KOPT-K1 (cell line): ENCODE results near the gene MPRIP.

Experiments
- H3K27ac ChIP-seq: fragments of 200-600 bp; sonication (generic); 2 replicates; pipeline ENCODE4 v1.5.1; 2016; ENCODE audit warnings: antibody characterized with exemption, mild to moderate bottlenecking, low read depth, low read length; ENCODE audit not compliant: poor library complexity, severe bottlenecking
- H3K36me3 ChIP-seq: fragments of 200-600 bp; sonication (generic); 2 replicates; pipeline ENCODE4 v1.5.1; 2017; ENCODE audit warnings: antibody characterized with exemption, mild to moderate bottlenecking, low read length, moderate library complexity; ENCODE audit not compliant: insufficient read depth
- H3K9me3 ChIP-seq: fragments of 200-600 bp; sonication (generic); 2 replicates; pipeline ENCODE4 v1.5.1; 2017; ENCODE audit warnings: antibody characterized with exemption, low read length, mild to moderate bottlenecking; ENCODE audit not compliant: insufficient read depth, poor library complexity, severe bottlenecking

The MPRIP gene

GRCh38 chr17:17118399-17118798 lies 76.1 kb downstream of the MPRIP start:
- H3K9me3 ChIP-seq, result no peaks in the 10 kb centered on the region
- peak overlapping the region; percentile 33 for H3K27ac ChIP-seq
- H3K36me3 ChIP-seq, result no peaks in the 10 kb centered on the region; the same call in 1 of the 2 replicates

DNA sequence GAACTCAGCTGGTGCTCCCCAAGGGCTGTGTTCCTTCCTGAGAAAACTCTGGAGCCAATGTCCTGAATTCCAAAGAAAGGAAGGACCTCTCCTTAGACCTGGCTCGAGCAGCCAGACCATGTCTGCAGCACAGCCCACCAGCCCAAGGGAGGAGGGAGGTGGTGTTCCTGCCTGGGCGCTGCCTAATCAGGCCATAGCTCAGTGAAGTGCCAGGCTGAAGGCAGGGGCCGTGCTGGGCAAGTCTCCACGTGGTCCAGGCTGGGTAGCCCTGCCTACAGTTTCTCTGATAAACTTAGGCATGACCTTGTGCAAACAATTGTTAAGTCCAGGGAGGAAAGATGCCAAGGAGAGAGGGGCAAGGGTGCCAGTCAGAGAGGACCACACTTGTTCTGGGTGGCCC lies 76.8 kb downstream of the MPRIP start:
- H3K27ac ChIP-seq, result peak overlapping the region; percentile 33
- H3K9me3 ChIP-seq, result no peaks in the 10 kb centered on the region
- H3K36me3 ChIP-seq, result no peaks in the 10 kb centered on the region; the same call in 1 of the 2 replicates

- Histone ChIP-seq H3K36me3 (no peaks in the 10 kb centered on the region; the same call in 1 of the 2 replicates), H3K27ac (peak overlapping the region; percentile 33), H3K9me3 (no peaks in the 10 kb centered on the region)
Observed at GRCh38 chr17:17119533-17119932, 77.3 kb downstream of the MPRIP start.

DNA sequence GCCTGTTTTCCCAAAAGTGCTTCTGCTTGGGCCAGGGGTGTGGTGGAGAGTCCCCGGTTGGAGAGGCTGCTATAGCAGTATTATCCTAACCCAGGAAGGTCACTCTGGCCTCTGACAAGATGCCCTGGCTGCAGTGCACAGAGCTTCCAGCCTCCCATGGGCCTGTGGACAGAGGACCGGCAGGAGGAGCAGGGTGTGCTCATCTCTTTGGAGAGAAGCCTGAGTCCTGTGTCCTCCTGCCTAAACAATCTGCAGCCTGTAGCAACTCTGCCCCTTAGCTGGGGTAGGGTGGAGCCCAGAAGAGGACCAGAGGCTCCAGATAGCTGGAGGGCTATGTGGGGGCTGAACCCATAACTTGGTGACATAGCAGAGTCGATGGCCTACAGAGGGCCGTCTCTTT lies 78.0 kb downstream of the MPRIP start:
- peak overlapping the region; percentile 33 for H3K27ac ChIP-seq
- H3K36me3 ChIP-seq, result no peaks in the 10 kb centered on the region; the same call in 1 of the 2 replicates
- H3K9me3 ChIP-seq, result no peaks in the 10 kb centered on the region

- Histone ChIP-seq H3K9me3 (no peaks in the 10 kb centered on the region), H3K36me3 (no peaks in the 10 kb centered on the region), H3K27ac (peak overlapping the region; percentile 33)
Observed at GRCh38 chr17:17120701-17121100, 78.4 kb downstream of the MPRIP start.

DNA sequence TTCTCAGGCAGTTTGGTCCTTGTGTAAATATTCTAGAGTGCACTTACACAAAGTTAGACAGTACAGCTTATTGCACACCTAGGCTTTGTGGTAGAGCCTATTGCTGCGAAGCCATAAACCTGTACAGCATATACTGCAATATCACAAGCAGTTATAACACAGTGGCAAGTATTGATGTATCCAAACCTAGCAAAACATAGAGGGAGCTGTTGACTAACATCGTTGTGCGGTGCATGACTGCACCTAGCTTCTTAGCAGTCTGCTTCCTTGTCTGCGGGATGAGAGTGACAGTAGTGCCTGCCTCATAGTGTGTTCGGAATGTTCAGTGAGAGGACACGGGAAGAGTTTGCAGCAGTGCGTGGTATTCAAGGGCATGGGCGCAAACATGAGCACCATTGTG lies 78.9 kb downstream of the MPRIP start:
- Histone ChIP-seq H3K27ac (no peak overlapping the region), H3K9me3 (no peaks in the 10 kb centered on the region), H3K36me3 (no peaks in the 10 kb centered on the region)

DNA sequence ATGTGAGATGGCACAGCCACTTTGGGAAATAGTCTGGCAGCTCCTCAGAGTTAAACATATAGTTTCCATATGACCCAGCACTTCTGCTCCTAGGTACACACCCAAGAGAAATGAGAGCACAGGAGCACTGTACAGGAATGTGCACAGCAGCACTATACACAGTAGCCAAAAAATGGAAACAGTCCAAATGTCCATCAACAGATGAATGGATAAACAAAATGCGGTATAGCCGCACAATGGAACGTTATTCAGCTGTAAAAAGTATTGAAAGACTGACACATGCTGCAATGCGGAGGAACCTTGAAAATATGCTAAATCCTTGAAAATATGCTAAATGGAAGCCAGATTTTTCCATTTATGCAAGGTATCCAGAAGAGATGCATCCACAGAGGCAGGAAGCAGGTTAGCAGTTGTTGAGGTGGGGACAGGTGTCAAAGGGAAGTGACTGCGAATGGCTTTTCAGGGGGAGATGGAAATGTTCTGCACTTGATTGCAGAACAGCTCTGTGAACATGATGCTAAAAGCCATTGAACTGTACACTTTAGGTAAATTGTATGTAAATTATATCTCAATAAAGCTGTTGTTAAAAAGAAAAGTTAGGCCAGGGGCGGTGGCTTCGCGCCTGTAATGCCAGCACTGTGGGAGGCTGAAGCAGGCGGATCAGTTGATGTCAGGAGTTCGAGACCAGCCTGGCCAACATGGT lies 80.7 kb downstream of the MPRIP start:
- no peaks in the 10 kb centered on the region for H3K9me3 ChIP-seq
- peaks cover 11% of the 10 kb centered on the region for H3K36me3 ChIP-seq
- H3K27ac ChIP-seq, result no peak overlapping the region

- no peaks in the 10 kb centered on the region for H3K9me3 ChIP-seq
- no peak overlapping the region for H3K27ac ChIP-seq
Observed at GRCh38 chr17:17124341-17124740, 82.1 kb downstream of the MPRIP start.

DNA sequence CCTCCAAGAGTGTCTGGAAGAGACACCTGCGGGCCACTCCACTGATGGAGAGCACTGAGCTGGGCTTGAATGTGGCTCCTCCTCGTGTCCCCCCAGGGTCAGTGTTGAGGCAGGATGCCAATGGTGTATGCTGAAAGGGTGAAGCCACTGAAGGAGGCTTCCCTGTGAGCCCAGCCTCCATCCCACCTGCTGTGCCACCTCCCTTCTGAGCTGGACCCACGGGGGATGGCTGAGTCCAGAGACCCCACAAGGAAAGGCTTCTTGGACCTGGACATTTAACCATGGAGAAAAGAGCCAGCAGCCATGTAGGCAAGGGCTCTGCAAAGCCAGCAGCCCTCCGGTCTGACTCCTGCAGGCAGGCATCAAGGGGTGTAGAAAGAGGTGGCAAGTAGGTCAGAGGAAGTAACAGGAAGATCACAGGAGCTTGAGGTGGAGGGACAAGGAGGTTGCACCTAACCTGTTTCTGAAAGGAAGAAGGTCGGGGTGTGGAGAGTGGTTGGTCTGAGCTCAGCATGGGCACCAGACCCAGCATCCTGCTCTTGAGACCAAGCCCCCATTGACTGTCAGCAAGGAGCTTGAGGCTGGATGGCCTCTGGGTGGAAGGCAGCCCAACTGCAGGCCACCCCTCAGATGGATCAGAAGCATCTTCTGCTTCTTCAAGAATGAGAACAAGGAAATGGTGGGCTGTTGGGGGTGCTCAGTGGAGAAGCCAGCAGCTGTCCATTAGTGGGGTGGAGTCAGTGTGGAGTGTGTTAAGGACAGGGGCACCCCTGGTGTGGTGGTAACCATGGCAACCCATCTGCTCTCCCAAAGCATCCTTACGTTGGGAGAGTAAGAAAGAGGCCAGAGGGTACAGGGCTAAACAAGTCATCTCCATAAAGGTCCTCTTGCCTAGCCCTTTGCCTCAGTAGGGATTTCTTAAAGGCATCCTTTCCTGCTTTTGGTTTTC lies 83.2 kb downstream of the MPRIP start:
- Histone ChIP-seq H3K27ac (no peak overlapping the region), H3K36me3 (peaks cover 35% of the 10 kb centered on the region), H3K9me3 (no peaks in the 10 kb centered on the region)

More at GRCh38 chr17:17124341-17124740, 82.1 kb downstream of the MPRIP start:
- H3K36me3 ChIP-seq, result peaks cover 26% of the 10 kb centered on the region

- H3K36me3 ChIP-seq, result peaks cover 45% of the 10 kb centered on the region
- peak overlapping the region; percentile 13 for H3K27ac ChIP-seq
- no peaks in the 10 kb centered on the region for H3K9me3 ChIP-seq
Observed at GRCh38 chr17:17126131-17127110, 84.2 kb downstream of the MPRIP start.

DNA sequence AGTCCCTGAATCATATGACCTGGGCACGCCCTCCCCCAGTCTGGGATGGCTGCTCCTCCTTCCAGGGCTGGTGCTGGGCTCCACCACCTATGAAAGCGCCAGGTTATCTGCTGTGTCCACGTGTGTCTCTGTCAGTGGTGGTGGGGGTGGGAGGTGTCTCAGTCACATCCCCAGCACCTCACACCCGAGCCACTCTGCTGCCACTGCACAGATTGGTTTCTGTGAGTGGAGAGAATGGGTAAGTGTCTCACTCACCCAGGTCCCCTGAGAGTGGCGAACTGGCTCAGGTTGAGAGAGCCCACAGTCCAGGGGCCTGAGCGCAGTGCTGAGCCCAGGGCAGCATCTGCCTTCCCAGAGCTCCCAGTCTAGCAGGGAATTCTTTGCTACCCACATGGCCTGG lies 84.9 kb downstream of the MPRIP start:
- peaks cover 53% of the 10 kb centered on the region for H3K36me3 ChIP-seq

GRCh38 chr17:17127730-17128291 lies 85.6 kb downstream of the MPRIP start:
- H3K9me3 ChIP-seq, result no peaks in the 10 kb centered on the region
- no peak overlapping the region for H3K27ac ChIP-seq
- peaks cover 59% of the 10 kb centered on the region for H3K36me3 ChIP-seq

More for the DNA sequence above, 84.9 kb downstream of the MPRIP start:
- Histone ChIP-seq H3K9me3 (no peaks in the 10 kb centered on the region), H3K27ac (no peak overlapping the region)

- Histone ChIP-seq H3K9me3 (no peaks in the 10 kb centered on the region), H3K27ac (no peak overlapping the region), H3K36me3 (peaks cover 67% of the 10 kb centered on the region)
Observed at GRCh38 chr17:17128476-17129075, 86.3 kb downstream of the MPRIP start.

DNA sequence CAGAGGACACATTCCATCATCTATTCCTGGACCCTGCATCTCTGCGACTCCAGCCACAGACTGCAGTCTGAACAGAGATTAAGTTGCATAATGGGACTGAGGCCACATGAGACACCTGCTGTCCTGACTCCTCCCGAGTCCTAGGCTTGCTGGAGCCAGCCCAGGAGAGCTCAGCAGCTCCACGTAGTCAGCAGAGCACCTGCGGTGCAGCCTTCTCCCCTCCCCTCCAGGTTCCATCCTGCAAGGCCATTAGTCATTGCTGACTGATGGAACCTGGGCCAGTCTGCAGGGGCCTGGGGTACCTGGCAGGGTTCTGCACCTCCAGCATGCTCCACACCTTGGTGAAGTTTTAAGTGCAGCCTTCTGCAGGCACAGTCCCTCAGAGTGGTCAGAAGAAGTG lies 87.2 kb downstream of the MPRIP start:
- no peak overlapping the region for H3K27ac ChIP-seq
- peaks cover 75% of the 10 kb centered on the region for H3K36me3 ChIP-seq
- no peaks in the 10 kb centered on the region for H3K9me3 ChIP-seq
